Right lobe of liver (tissue), 4 donors: ENCODE results near the gene MAP4K1.

Experiments
- CTCF ChIP-seq, 4 donors: fragments of 200-600 bp in 3 of 4; fragments of 450-650 bp in 1 of 4; IDR thresholded peaks; one replicate each; pipeline versions ENCODE4 v1.5.1 to v1.8.0; 2016 to 2022; ENCODE audit warnings: antibody characterized with exemption in 4 of 4, mild to moderate bottlenecking in 2 of 4
- POLR2A ChIP-seq: fragments of 450-650 bp; IDR thresholded peaks from one replicate; pipeline ENCODE4 v1.6.1; 2017; ENCODE audit warnings: antibody characterized with exemption, mild to moderate bottlenecking
- donor health status: DM: no; HTN: no; CAD: no.
- donor health status: DM: no; HTN: no; CAD: no.
- donor health status: DM: no; HTN: yes; CAD: no.

- peak; percentile 75 for TF ChIP-seq POLR2A
- TF ChIP-seq CTCF (IDR thresholded peaks at IDR 0.05): no peak
Observed at GRCh38 chr19:38618590-38619360, 1.0 kb upstream of the MAP4K1 start, which contains the start of gene EIF3K.
